IPS DF 6.9 (cell line): Measurements from ENCODE around the gene ZNF837.
"Not testable (repeated sequence)": the region's sequence is repeated elsewhere in the genome, so short reads cannot be mapped to it uniquely, and the experiment has no call there.

ENCODE experiments used
- DNase-seq: peaks from one replicate; pipeline ENCODE4 v3.0.0-alpha.2; 2013; ENCODE audit warnings: low read depth, low spot score
- H3K27ac ChIP-seq: one replicate; pipeline ENCODE4 v1.5.1; 2013; ENCODE audit warnings: low read length, control low read depth
- H3K27me3 ChIP-seq: 2 replicates; pipeline ENCODE4 v1.6.1; 2013; ENCODE audit warnings: mild to moderate bottlenecking, low read length; ENCODE audit not compliant: control insufficient read depth, insufficient read depth
- H3K36me3 ChIP-seq: 2 replicates; pipeline ENCODE4 v1.6.1; 2013; ENCODE audit warnings: low read length; ENCODE audit not compliant: control insufficient read depth, insufficient read depth
- H3K4me1 ChIP-seq: 2 replicates; pipeline ENCODE4 v1.6.1; 2013; ENCODE audit warnings: low read length; ENCODE audit not compliant: control insufficient read depth, insufficient read depth
- H3K4me3 ChIP-seq: 2 replicates; pipeline ENCODE4 v1.5.1; 2013; ENCODE audit warnings: mild to moderate bottlenecking, low read length
- H3K9me3 ChIP-seq: 2 replicates; pipeline ENCODE4 v1.6.1; 2013; ENCODE audit warnings: low read length, inconsistent platforms; ENCODE audit not compliant: control insufficient read depth, insufficient read depth
- WGBS: extraction: QIAGEN DNeasy Blood & Tissue Kit; methylation state at CpG from one replicate; pipeline ENCODE4 v1.1.7; 2013; ENCODE audit warnings: mixed read lengths, missing lambda C conversion rate; ENCODE audit not compliant: insufficient read length, insufficient coverage; 5-methylcytosine and 5-hydroxymethylcytosine counted together

ZNF837 gene

DNA sequence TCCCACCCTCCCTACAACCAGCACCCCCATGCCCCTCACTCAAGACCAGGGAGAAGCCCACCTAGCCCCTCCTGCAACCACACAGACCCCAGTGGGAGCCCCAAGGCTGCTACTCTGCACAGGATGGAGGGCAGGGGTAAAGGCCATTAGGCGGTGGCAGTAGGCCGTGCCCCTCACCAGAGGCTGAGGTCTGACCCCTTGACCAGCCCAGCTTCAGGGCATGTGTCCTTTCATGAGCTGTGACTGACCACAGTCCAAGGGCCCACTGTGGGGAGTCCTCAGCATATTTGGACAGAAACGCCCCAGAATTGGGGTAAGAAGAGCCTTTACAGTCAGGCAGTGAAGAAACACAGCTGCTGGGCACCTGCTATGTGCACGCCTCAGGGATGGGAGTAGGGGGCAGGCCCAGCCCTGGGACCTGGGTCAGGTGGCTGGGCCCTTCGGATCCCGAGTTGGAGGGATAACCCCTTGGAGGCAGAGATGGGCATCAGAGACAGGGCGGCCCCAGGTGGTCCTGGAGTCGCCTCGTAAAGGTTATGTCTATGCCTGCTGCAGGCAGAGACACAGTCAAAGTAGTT, 4.6 kb upstream of the ZNF837 start:
- Histone ChIP-seq H3K4me3 (peak overlapping the region; percentile 75; the same call in 1 of the 2 replicates), H3K27ac (no peak overlapping the region), H3K27me3 (no peaks in the 10 kb centered on the region), H3K9me3 (no peaks in the 10 kb centered on the region), H3K36me3 (peaks cover 6% of the 10 kb centered on the region; the same call in 1 of the 2 replicates), H3K4me1 (peaks cover 6% of the 10 kb centered on the region)
- no peak for DNase-seq
- no CpG with 5 or more reads among the region's 9 CpGs for WGBS

- Histone ChIP-seq H3K36me3 (peaks cover 2% of the 10 kb centered on the region; the same call in 1 of the 2 replicates), H3K4me1 (peaks cover 8% of the 10 kb centered on the region), H3K4me3 (no peak overlapping the region), H3K9me3 (no peaks in the 10 kb centered on the region), H3K27me3 (no peaks in the 10 kb centered on the region), H3K27ac (no peak overlapping the region)
- no CpG with 5 or more reads among the region's 6 CpGs for WGBS
- no peak for DNase-seq
These were observed 2.3 kb upstream of the ZNF837 start for GRCh38 chr19:58382997-58383603.

DNA sequence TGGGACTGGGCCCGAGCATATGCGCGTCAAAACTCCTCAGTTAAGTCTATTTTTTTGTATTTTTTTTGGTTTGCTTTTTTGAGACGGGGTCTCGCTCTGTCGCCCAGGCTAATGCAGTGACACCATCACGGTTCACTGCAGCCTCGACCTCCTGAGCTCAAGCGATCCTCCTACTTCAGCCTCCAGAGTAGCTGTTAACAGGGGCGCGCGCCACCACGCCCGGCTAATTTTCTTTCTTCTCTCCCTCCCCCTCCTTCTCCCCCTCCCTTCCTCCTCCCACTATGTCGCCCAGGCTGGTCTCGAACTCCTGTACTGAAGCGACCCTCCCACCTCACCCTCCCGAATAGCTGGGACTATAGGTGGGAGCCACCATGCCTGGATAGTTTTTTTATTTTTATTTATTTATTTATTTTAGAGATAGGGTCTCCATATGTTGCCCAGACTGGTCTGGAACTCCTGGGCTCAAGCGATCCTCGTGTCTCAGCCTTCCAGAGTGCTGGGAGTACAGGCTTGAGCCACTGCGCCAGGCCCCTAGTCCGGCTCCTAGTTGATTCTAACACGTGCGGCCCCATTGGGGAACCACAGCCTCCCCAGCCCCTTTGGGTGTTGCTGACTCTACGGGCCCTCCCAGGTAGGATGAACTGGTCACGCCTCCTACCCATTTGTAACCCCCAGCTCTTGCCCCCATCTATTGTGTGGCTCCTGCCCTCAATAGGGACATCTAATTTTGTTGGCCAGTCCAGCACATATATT, 806 bp upstream of the ZNF837 start:
- no peak for DNase-seq
- Histone ChIP-seq H3K27me3 (no peaks in the 10 kb centered on the region), H3K9me3 (no peaks in the 10 kb centered on the region), H3K4me1 (peaks cover 8% of the 10 kb centered on the region), H3K36me3 (no peaks in the 10 kb centered on the region), H3K27ac (no peak overlapping the region), H3K4me3 (peak overlapping the region; percentile 39; the same call in 1 of the 2 replicates)
- no CpG with 5 or more reads among the region's 26 CpGs for WGBS

DNA sequence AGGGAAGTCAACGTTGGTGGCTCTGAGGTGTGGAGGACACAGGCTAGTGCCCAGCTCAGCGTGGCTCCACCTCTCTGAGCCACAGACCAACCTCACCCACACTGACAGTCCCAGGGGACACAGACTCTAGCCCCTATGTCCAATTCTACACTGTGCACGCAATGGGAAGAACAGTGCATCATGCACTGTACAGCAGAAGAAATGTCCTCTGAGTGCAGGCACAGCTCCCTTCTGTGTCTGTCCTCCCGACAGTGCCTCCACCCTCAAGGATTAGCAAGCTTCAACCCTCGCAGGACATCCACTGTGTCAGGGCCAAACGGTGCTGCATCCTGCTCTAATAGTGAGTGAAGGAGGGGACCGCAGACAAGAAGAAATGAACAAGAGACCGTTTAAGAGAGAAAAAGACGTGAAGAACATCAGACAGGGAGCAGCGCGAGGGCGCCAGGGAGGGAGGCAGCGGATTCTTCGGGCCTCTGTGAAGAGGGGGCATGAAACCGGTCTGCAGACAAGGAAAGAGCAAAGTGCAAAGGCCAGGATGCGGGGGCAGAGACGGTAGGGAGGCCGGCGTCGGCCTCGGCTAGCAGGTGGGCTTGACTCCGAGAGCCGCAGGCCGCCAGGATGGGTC, 681 bp downstream of the ZNF837 start:
- no peaks in the 10 kb centered on the region for H3K27me3 ChIP-seq
- H3K9me3 ChIP-seq, result no peaks in the 10 kb centered on the region
- H3K36me3 ChIP-seq, result no peaks in the 10 kb centered on the region
- peak overlapping the region; percentile 56; the same call in 1 of the 2 replicates for H3K4me3 ChIP-seq
- WGBS, result no CpG with 5 or more reads among the region's 24 CpGs
- no peak overlapping the region for H3K27ac ChIP-seq
- H3K4me1 ChIP-seq, result peaks cover 2% of the 10 kb centered on the region; the same call in 1 of the 2 replicates
- no peak for DNase-seq

- no peaks in the 10 kb centered on the region for H3K27me3 ChIP-seq
- DNase-seq, result no peak
- no peak overlapping the region for H3K4me3 ChIP-seq
- H3K4me1 ChIP-seq, result peaks cover 2% of the 10 kb centered on the region; the same call in 1 of the 2 replicates
- no peaks in the 10 kb centered on the region for H3K9me3 ChIP-seq
- WGBS, result no CpG with 5 or more reads among the region's 6 CpGs
- no peaks in the 10 kb centered on the region for H3K36me3 ChIP-seq
- H3K27ac ChIP-seq, result no peak overlapping the region
These were observed 1.6 kb downstream of the ZNF837 start for GRCh38 chr19:58379246-58379645.

DNA sequence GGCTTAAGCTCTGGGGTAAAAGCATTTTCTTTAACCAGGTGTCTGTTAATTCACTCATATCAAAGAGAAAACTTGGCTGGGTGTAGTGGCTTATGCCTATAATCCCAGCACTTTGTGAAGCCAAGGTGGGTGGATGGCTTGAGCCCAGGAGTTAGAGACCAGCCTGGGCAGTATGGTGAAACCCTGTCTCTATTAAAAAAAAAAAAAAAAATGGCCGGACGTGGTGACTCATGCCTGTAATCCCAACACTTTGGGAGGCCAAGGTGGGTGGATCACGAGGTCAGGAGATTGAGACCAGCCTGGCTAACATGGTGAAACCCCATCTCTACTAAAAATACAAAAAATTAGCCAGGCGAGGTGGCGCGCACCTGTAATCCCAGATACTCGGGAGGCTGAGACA, 4.1 kb downstream of the ZNF837 start:
- no CpG with 5 or more reads among the region's 7 CpGs for WGBS
- not testable (repeated sequence) for H3K27ac ChIP-seq, H3K27me3 ChIP-seq, H3K9me3 ChIP-seq, H3K36me3 ChIP-seq, H3K4me1 ChIP-seq, H3K4me3 ChIP-seq, DNase-seq

DNA sequence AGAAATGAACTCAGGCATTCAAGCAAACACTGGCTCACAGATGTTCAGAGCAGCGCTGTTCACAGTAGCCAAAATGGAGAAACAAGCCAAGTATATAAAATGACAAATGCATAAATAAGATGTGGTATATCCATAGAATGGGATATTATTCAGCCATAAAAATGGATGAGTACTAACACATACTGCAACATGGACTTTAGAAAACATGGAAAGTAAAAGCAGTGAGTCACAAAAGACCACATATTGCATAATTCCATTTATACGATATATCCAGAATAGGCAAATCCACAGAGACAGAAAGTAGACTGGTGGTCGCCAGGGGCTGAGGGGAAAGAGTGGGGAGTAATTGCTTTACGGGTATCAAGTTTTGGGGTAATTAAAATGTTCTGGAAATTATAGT, 6.6 kb downstream of the ZNF837 start:
- DNase-seq, result no peak
- no CpG with 5 or more reads among the region's 4 CpGs for WGBS

GRCh38 chr19:58372311-58373133, 8.3 kb downstream of the ZNF837 start:
- no peaks in the 10 kb centered on the region for H3K27me3 ChIP-seq

More for the DNA sequence above, 6.6 kb downstream of the ZNF837 start:
- Histone ChIP-seq H3K27me3 (no peaks in the 10 kb centered on the region), H3K4me3 (no peak overlapping the region), H3K36me3 (no peaks in the 10 kb centered on the region), H3K9me3 (no peaks in the 10 kb centered on the region), H3K27ac (no peak overlapping the region), H3K4me1 (no peaks in the 10 kb centered on the region)

GRCh38 chr19:58368561-58369360, 12.1 kb downstream of the ZNF837 start:
- no peak for DNase-seq
- no peaks in the 10 kb centered on the region for H3K4me1 ChIP-seq
- WGBS, result no CpG with 5 or more reads among the region's 68 CpGs
- no peaks in the 10 kb centered on the region; the same call in 1 of the 2 replicates for H3K36me3 ChIP-seq
- no peaks in the 10 kb centered on the region for H3K27me3 ChIP-seq
- H3K4me3 ChIP-seq, result no peak overlapping the region; the same call in 1 of the 2 replicates
- no peak overlapping the region for H3K27ac ChIP-seq
- H3K9me3 ChIP-seq, result no peaks in the 10 kb centered on the region

More at GRCh38 chr19:58372311-58373133, 8.3 kb downstream of the ZNF837 start:
- WGBS, result no CpG with 5 or more reads among the region's 15 CpGs
- H3K4me1 ChIP-seq, result no peaks in the 10 kb centered on the region
- H3K36me3 ChIP-seq, result no peaks in the 10 kb centered on the region; the same call in 1 of the 2 replicates
- H3K9me3 ChIP-seq, result no peaks in the 10 kb centered on the region
- no peak overlapping the region for H3K4me3 ChIP-seq
- no peak overlapping the region for H3K27ac ChIP-seq
- no peak for DNase-seq
